ENCODE measurements around the gene EMC1. TPM values are rescaled to one million over a fixed set of nuclear protein-coding genes. Genes with fewer than 3 reads are reported as not detected.

Gene EMC1
- polyA plus RNA-seq, 1 donor (not counting 4 experiments of a cell fraction or from before 2014, with no cell fraction given), result 28.6 TPM

- H4K20me1 ChIP-seq (ENCODE audit: control insufficient read depth, extremely low read depth, insufficient read depth, low read length), result peaks cover 4% of the 10 kb centered on the region
- peaks cover 27 to 48% of the 10 kb centered on the region in 2 experiments for H3K36me3 ChIP-seq (ENCODE audit: control insufficient read depth in 2 of 2, extremely low read depth in 1 of 2, insufficient read depth in 2 of 2, low read length in 2 of 2)
- no peak for TF ChIP-seq EZH2 (IDR thresholded peaks at IDR 0.05; ENCODE audit: low read length)
- TF ChIP-seq CTCF (optimal IDR thresholded peaks at IDR 0.05 in 1 of 3, IDR thresholded peaks at IDR 0.05 in 1 of 3, conservative IDR thresholded peaks at IDR 0.05 in 1 of 3; ENCODE audit: extremely low read depth in 1 of 3, insufficient read depth in 2 of 3, low read length in 3 of 3), result no peak
These were observed 53.5 kb downstream of the EMC1 start for GRCh38 chr1:19197845-19198244.

GRCh38 chr1:19196331-19196730 is 55.0 kb downstream of the EMC1 start:
- no peak for FAIRE-seq
- Histone ChIP-seq H3K4me3 (ENCODE audit: control insufficient read depth in 2 of 3, extremely low read depth in 1 of 3, insufficient read depth in 2 of 3, low read depth in 1 of 3, low read length in 3 of 3) (no peak overlapping the region), H3K9ac (ENCODE audit: control insufficient read depth, extremely low read depth, insufficient read depth, low read length) (no peak overlapping the region), H3K79me2 (ENCODE audit: control insufficient read depth, insufficient read depth, low read length) (peaks cover 15% of the 10 kb centered on the region), H3K27me3 (ENCODE audit: control insufficient read depth, extremely low read depth, insufficient read depth, low read length) (no peaks in the 10 kb centered on the region), H2AFZ (ENCODE audit: control insufficient read depth, low read length) (no peak overlapping the region), H4K20me1 (ENCODE audit: control insufficient read depth, extremely low read depth, insufficient read depth, low read length) (no peaks in the 10 kb centered on the region), H3K4me1 (ENCODE audit: control insufficient read depth, extremely low read depth, insufficient read depth, low read length) (no peaks in the 10 kb centered on the region), H3K36me3 (ENCODE audit: control insufficient read depth in 2 of 2, extremely low read depth in 1 of 2, insufficient read depth in 2 of 2, low read length in 2 of 2) (peaks cover 32 to 56% of the 10 kb centered on the region in 2 experiments), H3K9me1 (ENCODE audit: control insufficient read depth, extremely low read depth, insufficient read depth, low read length) (no peaks in the 10 kb centered on the region), H3K27ac (ENCODE audit: control insufficient read depth, insufficient read depth, low read length) (no peak overlapping the region), H3K4me2 (ENCODE audit: control insufficient read depth, extremely low read depth, insufficient read depth, low read depth, low read length) (no peak overlapping the region), H3K9me3 (ENCODE audit: control insufficient read depth, low read depth, low read length) (no peaks in the 10 kb centered on the region)
- no peak for DNase-seq (ENCODE audit: low read depth, low spot score)
- TF ChIP-seq CTCF (optimal IDR thresholded peaks at IDR 0.05 in 1 of 3, IDR thresholded peaks at IDR 0.05 in 1 of 3, conservative IDR thresholded peaks at IDR 0.05 in 1 of 3; ENCODE audit: extremely low read depth in 1 of 3, insufficient read depth in 2 of 3, low read length in 3 of 3) (no peak), EZH2 (IDR thresholded peaks at IDR 0.05; ENCODE audit: low read length) (no peak)
- dilution Hi-C loops (cut with MboI; ENCODE audit: extremely low pct_ligation_motif_present, low sequenced_read_pairs), result no loop called here

More at GRCh38 chr1:19197845-19198244, 53.5 kb downstream of the EMC1 start:
- H3K27ac ChIP-seq (ENCODE audit: control insufficient read depth, insufficient read depth, low read length), result no peak overlapping the region
- no peak for FAIRE-seq
- no peak overlapping the region for H2AFZ ChIP-seq (ENCODE audit: control insufficient read depth, low read length)
- no peaks in the 10 kb centered on the region for H3K27me3 ChIP-seq (ENCODE audit: control insufficient read depth, extremely low read depth, insufficient read depth, low read length)
- no peak for DNase-seq (ENCODE audit: low read depth, low spot score)
- H3K9me3 ChIP-seq (ENCODE audit: control insufficient read depth, low read depth, low read length), result no peaks in the 10 kb centered on the region
- H3K79me2 ChIP-seq (ENCODE audit: control insufficient read depth, insufficient read depth, low read length), result peaks cover 30% of the 10 kb centered on the region
- no peaks in the 10 kb centered on the region for H3K9me1 ChIP-seq (ENCODE audit: control insufficient read depth, extremely low read depth, insufficient read depth, low read length)
- H3K4me2 ChIP-seq (ENCODE audit: control insufficient read depth, extremely low read depth, insufficient read depth, low read depth, low read length), result no peak overlapping the region
- no peak overlapping the region for H3K9ac ChIP-seq (ENCODE audit: control insufficient read depth, extremely low read depth, insufficient read depth, low read length)
- dilution Hi-C loops (cut with MboI; ENCODE audit: extremely low pct_ligation_motif_present, low sequenced_read_pairs), result no loop called here
- no peak overlapping the region for H3K4me3 ChIP-seq (ENCODE audit: control insufficient read depth in 2 of 3, extremely low read depth in 1 of 3, insufficient read depth in 2 of 3, low read depth in 1 of 3, low read length in 3 of 3)
- no peaks in the 10 kb centered on the region for H3K4me1 ChIP-seq (ENCODE audit: control insufficient read depth, extremely low read depth, insufficient read depth, low read length)

All from keratinocyte (primary cell).